Natural killer cell treated with Interleukin-12 subunit alpha and Interleukin-12 subunit beta and Interleukin-15 and Interleukin-18, amount 100 ng/mL, for 72 hours (primary cell): ENCODE data around the gene CYB5R3. TPM values are rescaled to one million over a fixed set of nuclear protein-coding genes. Genes with fewer than 3 reads are reported as not detected.
"Not testable (repeated sequence)": the region's sequence is repeated elsewhere in the genome, so short reads cannot be mapped to it uniquely, and the experiment has no call there.

Experiments
- ATAC-seq, 2 donors: fragments of 150-1000 bp; cut with Tn5 transposase in 1 of 2; sonication (Bioruptor Pico), chemical (Tn5 transposase) in 1 of 2; 2 replicates each; pipeline ENCODE4 v1.10.0; 2021
- DNase-seq: peaks from one replicate; pipeline ENCODE4 v3.0.0; 2022; ENCODE audit warnings: low spot score
- H3K27ac Mint-ChIP-seq, 2 donors: 1 replicate in 1 of 2; 2 replicates in 1 of 2; pipeline ENCODE4 v1.8.0; 2022; ENCODE audit warnings: mixed read lengths in 2 of 2, mild to moderate bottlenecking in 1 of 2, moderate library complexity in 1 of 2
- H3K27me3 Mint-ChIP-seq, 2 donors: 1 replicate in 1 of 2; 2 replicates in 1 of 2; pipeline ENCODE4 v1.8.0; 2022; ENCODE audit warnings: mixed read lengths in 2 of 2
- H3K36me3 Mint-ChIP-seq: one replicate; pipeline ENCODE4 v1.8.0; 2022; ENCODE audit warnings: mixed read lengths
- H3K4me1 Mint-ChIP-seq, 2 donors: 1 replicate in 1 of 2; 2 replicates in 1 of 2; pipeline ENCODE4 v1.8.0; 2022; ENCODE audit warnings: low read depth in 2 of 2, mixed read lengths in 2 of 2, mild to moderate bottlenecking in 1 of 2
- H3K4me3 Mint-ChIP-seq: one replicate; pipeline ENCODE4 v1.8.0; 2022; ENCODE audit warnings: mixed read lengths
- H3K9me3 Mint-ChIP-seq: 2 replicates; pipeline ENCODE4 v1.8.0; 2022; ENCODE audit warnings: mixed read lengths
- total RNA-seq, 2 donors: library from RNA; stranded (reverse); gene quantifications; one replicate each; pipeline ENCODE4 v1.2.3, GENCODE V29; 2022

The CYB5R3 gene
- total RNA-seq, 2 donors from 2014 or later = 79.6 to 96.7 TPM

- Mint-ChIP-seq H3K4me3 (no peak overlapping the region), H3K27me3 (no peaks in the 10 kb centered on the region), H3K36me3 (peaks cover 10% of the 10 kb centered on the region), H3K9me3 (no peaks in the 10 kb centered on the region), H3K27ac (peak overlapping the region in 1 of 2 donors; percentile 70), H3K4me1 (peaks cover 33 to 36% of the 10 kb centered on the region in 2 donors)
- ATAC-seq = no peak
- DNase-seq = no peak
Observed at GRCh38 chr22:42617155-42617983, 31.8 kb downstream of the CYB5R3 start.

GRCh38 chr22:42615860-42616175, 33.4 kb downstream of the CYB5R3 start:
- not testable (repeated sequence) for ATAC-seq, H3K27me3 Mint-ChIP-seq
- H3K4me1 Mint-ChIP-seq = peaks cover 40 to 42% of the 10 kb centered on the region in 2 donors

GRCh38 chr22:42615092-42615859, 33.9 kb downstream of the CYB5R3 start:
- Mint-ChIP-seq H3K27ac (peak overlapping the region; percentile 100), H3K4me1 (peaks cover 42 to 47% of the 10 kb centered on the region in 2 donors), H3K4me3 (peak overlapping the region; percentile 99), H3K9me3 (no peaks in the 10 kb centered on the region), H3K36me3 (peaks cover 10% of the 10 kb centered on the region), H3K27me3 (no peaks in the 10 kb centered on the region)
- DNase-seq (peak; percentile 92), ATAC-seq (peak; percentile 85)

More at GRCh38 chr22:42615860-42616175, 33.4 kb downstream of the CYB5R3 start:
- Mint-ChIP-seq H3K27ac (peak overlapping the region; percentile 100), H3K4me3 (peak overlapping the region; percentile 99)
- not testable (repeated sequence) for H3K36me3 Mint-ChIP-seq, DNase-seq, H3K9me3 Mint-ChIP-seq

- no peaks in the 10 kb centered on the region for H3K9me3 Mint-ChIP-seq
- peak within 1 kb of the TSS; percentile 100 for H3K27ac Mint-ChIP-seq
- H3K27me3 Mint-ChIP-seq = no peaks in the 10 kb centered on the region
- DNase-seq (peak; percentile 99), ATAC-seq (peak; percentile 80 to 87)
- H3K4me1 Mint-ChIP-seq = peaks cover 47 to 52% of the 10 kb centered on the region in 2 donors
- peaks cover 10% of the 10 kb centered on the region for H3K36me3 Mint-ChIP-seq
- H3K4me3 Mint-ChIP-seq = peak within 1 kb of the TSS; percentile 99
Observed at GRCh38 chr22:42614312-42615091, 34.7 kb downstream of the CYB5R3 start, which contains the start of gene POLDIP3. Gene POLDIP3, minus strand, starts transcription at chr22:42614883. Its CDS starts 26 bp downstream, at chr22:42614857.

- ATAC-seq = no peak
- H3K27me3 Mint-ChIP-seq = no peaks in the 10 kb centered on the region
- peaks cover 10% of the 10 kb centered on the region for H3K36me3 Mint-ChIP-seq
- peaks cover 50 to 55% of the 10 kb centered on the region in 2 donors for H3K4me1 Mint-ChIP-seq
- H3K27ac Mint-ChIP-seq = peak overlapping the region; percentile 100
- peak overlapping the region; percentile 99 for H3K4me3 Mint-ChIP-seq
- H3K9me3 Mint-ChIP-seq = no peaks in the 10 kb centered on the region
- no peak for DNase-seq
Observed at GRCh38 chr22:42613872-42614301, 35.3 kb downstream of the CYB5R3 start.

- H3K36me3 Mint-ChIP-seq = peaks cover 10% of the 10 kb centered on the region
- H3K4me3 Mint-ChIP-seq = peak overlapping the region; percentile 99
- H3K27ac Mint-ChIP-seq = peak overlapping the region; percentile 100
- ATAC-seq (no peak), DNase-seq (no peak)
- peaks cover 50 to 51% of the 10 kb centered on the region in 2 donors for H3K4me1 Mint-ChIP-seq
- no peaks in the 10 kb centered on the region for H3K9me3 Mint-ChIP-seq
- H3K27me3 Mint-ChIP-seq = no peaks in the 10 kb centered on the region
Observed at GRCh38 chr22:42612336-42612735, 36.9 kb downstream of the CYB5R3 start.

- H3K27me3 Mint-ChIP-seq = no peaks in the 10 kb centered on the region
- peaks cover 10% of the 10 kb centered on the region for H3K36me3 Mint-ChIP-seq
- DNase-seq (no peak), ATAC-seq (no peak)
- H3K27ac Mint-ChIP-seq = no peak overlapping the region
- no peaks in the 10 kb centered on the region for H3K9me3 Mint-ChIP-seq
- H3K4me3 Mint-ChIP-seq = no peak overlapping the region
- peaks cover 51 to 56% of the 10 kb centered on the region in 2 donors for H3K4me1 Mint-ChIP-seq
Observed at GRCh38 chr22:42611051-42611450, 38.1 kb downstream of the CYB5R3 start.

GRCh38 chr22:42610186-42610585, 39.0 kb downstream of the CYB5R3 start:
- H3K4me3 Mint-ChIP-seq = no peak overlapping the region
- ATAC-seq (no peak), DNase-seq (no peak)
- no peaks in the 10 kb centered on the region for H3K9me3 Mint-ChIP-seq
- H3K27me3 Mint-ChIP-seq = no peaks in the 10 kb centered on the region
- H3K4me1 Mint-ChIP-seq = peaks cover 45 to 48% of the 10 kb centered on the region in 2 donors
- peaks cover 10% of the 10 kb centered on the region for H3K36me3 Mint-ChIP-seq
- peak overlapping the region in 1 of 2 donors; percentile 33 for H3K27ac Mint-ChIP-seq

- Mint-ChIP-seq H3K36me3 (peaks cover 8% of the 10 kb centered on the region), H3K9me3 (no peaks in the 10 kb centered on the region), H3K27ac (no peak overlapping the region), H3K4me3 (no peak overlapping the region), H3K27me3 (no peaks in the 10 kb centered on the region), H3K4me1 (peaks cover 40 to 44% of the 10 kb centered on the region in 2 donors)
- no peak for DNase-seq
- peak in 1 of 2 donors; percentile 10 for ATAC-seq
Observed at GRCh38 chr22:42608823-42609361, 40.3 kb downstream of the CYB5R3 start.

- Mint-ChIP-seq H3K9me3 (no peaks in the 10 kb centered on the region), H3K36me3 (peaks cover 5% of the 10 kb centered on the region), H3K4me3 (no peak overlapping the region), H3K27me3 (no peaks in the 10 kb centered on the region), H3K4me1 (peaks cover 35 to 42% of the 10 kb centered on the region in 2 donors), H3K27ac (no peak overlapping the region)
- ATAC-seq (no peak), DNase-seq (no peak)
Observed at GRCh38 chr22:42608136-42608822, 40.9 kb downstream of the CYB5R3 start.

- H3K4me1 Mint-ChIP-seq = peaks cover 29 to 38% of the 10 kb centered on the region in 2 donors
- H3K27ac Mint-ChIP-seq, H3K9me3 Mint-ChIP-seq, DNase-seq, ATAC-seq, H3K4me3 Mint-ChIP-seq, H3K36me3 Mint-ChIP-seq, H3K27me3 Mint-ChIP-seq: not testable (repeated sequence)
Observed at GRCh38 chr22:42607641-42608040, 41.6 kb downstream of the CYB5R3 start.

- ATAC-seq (no peak), DNase-seq (no peak)
- H3K36me3 Mint-ChIP-seq = peaks cover 10% of the 10 kb centered on the region
- no peaks in the 10 kb centered on the region for H3K9me3 Mint-ChIP-seq
- peaks cover 12 to 29% of the 10 kb centered on the region in 2 donors for H3K4me1 Mint-ChIP-seq
- no peak overlapping the region for H3K4me3 Mint-ChIP-seq
- no peak overlapping the region for H3K27ac Mint-ChIP-seq
- no peaks in the 10 kb centered on the region for H3K27me3 Mint-ChIP-seq
Observed at GRCh38 chr22:42604403-42604802, 44.8 kb downstream of the CYB5R3 start.

- H3K27me3 Mint-ChIP-seq = no peaks in the 10 kb centered on the region
- no peak overlapping the region for H3K4me3 Mint-ChIP-seq
- no peak overlapping the region for H3K27ac Mint-ChIP-seq
- H3K36me3 Mint-ChIP-seq = peaks cover 12% of the 10 kb centered on the region
- DNase-seq (no peak), ATAC-seq (no peak)
- no peaks in the 10 kb centered on the region for H3K9me3 Mint-ChIP-seq
- peaks cover 9 to 27% of the 10 kb centered on the region in 2 donors for H3K4me1 Mint-ChIP-seq
Observed at GRCh38 chr22:42603427-42603826, 45.8 kb downstream of the CYB5R3 start.
